ENCODE measurements around the gene NHERF2. TPM values are rescaled to one million over a fixed set of nuclear protein-coding genes. Genes with fewer than 3 reads are reported as not detected.

The NHERF2 gene
- total and polyA plus RNA-seq, 9 of the 15 experiments (the other 6 are each of a cell fraction or from before 2014, with no cell fraction given): 0.15 to 42.0 (median 12.5) TPM

GRCh38 chr16:2022723-2023091 is 4.0 kb upstream of the NHERF2 start:
- Histone ChIP-seq H3K9ac (ENCODE audit: insufficient read depth in 1 of 2, low read depth in 2 of 2, low read length in 2 of 2) (peak overlapping the region; percentile 44 to 89; a peak in 3 of 4 replicates), H3K36me3 (ENCODE audit: control insufficient read depth, insufficient read depth, low read length) (no peaks in the 10 kb centered on the region), H3K9me1 (ENCODE audit: control insufficient read depth, insufficient read depth, low read length) (no peaks in the 10 kb centered on the region), H3K27ac (ENCODE audit: extremely low read depth, low read depth, low read length) (no peak overlapping the region), H3K9me3 (replicated peaks; ENCODE audit: control insufficient read depth, insufficient read depth, low read depth, low read length) (no peaks in the 10 kb centered on the region), H4K20me1 (replicated peaks; ENCODE audit: control insufficient read depth, insufficient read depth, low read length) (0 out of 2 replicates have a peak, but pooled peaks cover 4% of the 10 kb centered on the region), H3K79me2 (ENCODE audit: control insufficient read depth, insufficient read depth, low read length) (peaks cover 8% of the 10 kb centered on the region; the same call in 2 of the 3 replicates), H2AFZ (ENCODE audit: low read depth, low read length) (peak overlapping the region; percentile 99), H3K27me3 (ENCODE audit: control insufficient read depth in 2 of 2, insufficient read depth in 2 of 2, low read length in 2 of 2) (no peaks in the 10 kb centered on the region), H3K4me3 (peak overlapping the region; percentile 41), H3K4me1 (replicated peaks in 1 of 2; ENCODE audit: control insufficient read depth in 2 of 2, insufficient read depth in 2 of 2, low read length in 2 of 2) (peaks cover 17 to 73% of the 10 kb centered on the region in 2 experiments; a peak in 4 of 5 replicates), H3K4me2 (ENCODE audit: insufficient read depth, low read length) (peak overlapping the region; percentile 87)
- DNase-seq (ENCODE audit: extremely low read depth in 1 of 4, low spot score in 3 of 4): peak; percentile 64 to 73 (median 68)
- in situ Hi-C loops (cut with MboI): loop anchor here (5.0 kb wide), 1 partner anchor 120 kb away; no protein-coding TSS in a partner anchor
- ATAC-seq: peak; percentile 40
- WGBS (ENCODE audit: insufficient coverage, low coverage, missing lambda C conversion rate): 9% methylated on average over 10 of the region's 14 CpGs
- intact Hi-C loops (cut with micrococcal nuclease): loop anchor here (1.0 to 5.0 kb wide), 2 partner anchors 118 to 245 kb away; partner anchors contain the start of gene RNPS1
- BruUV-seq (replicated peaks): no TSS peak
- CTCF ChIA-PET (ENCODE audit: low intra/inter-chr PET ratio): interaction anchor here (0.7 to 2.1 kb wide), 3 partner anchors 25 to 132 kb away, joined by 3 to 15 read pairs (median 5); partner anchors contain the start of genes NTHL1, TRAF7 and TSC2
- POLR2A ChIA-PET: interaction anchor here (0.6 to 3.3 kb wide), 2 partner anchors 66 to 131 kb away, joined by 4 to 35 read pairs; partner anchors contain the start of gene TRAF7
- FAIRE-seq: no peak
- TF ChIP-seq RNF2 (IDR thresholded peaks at IDR 0.05) (no peak), ARID4B (CRISPR knock-in tag; IDR thresholded peaks at IDR 0.05) (0 out of 2 replicates have a peak, but pooled peaks have one; percentile 1), ZNF592 (IDR thresholded peaks at IDR 0.05) (no peak), MED1 (CRISPR knock-in tag; IDR thresholded peaks at IDR 0.05; ENCODE audit: borderline replicate concordance) (no peak), ZNF740 (CRISPR knock-in tag; IDR thresholded peaks at IDR 0.05) (no peak; the same call in 1 of the 2 replicates), ZNF740 (tag; IDR thresholded peaks at IDR 0.05) (peak in 1 of 2 experiments; percentile 84; a peak in 2 of 4 replicates), NFYB (IDR thresholded peaks at IDR 0.05; ENCODE audit: extremely low read depth, insufficient read length) (no peak), IRF1 (CRISPR knock-in tag; IDR thresholded peaks at IDR 0.05; ENCODE audit: borderline replicate concordance) (no peak), KDM2B (CRISPR knock-in tag; IDR thresholded peaks at IDR 0.05) (peak; percentile 40; the same call in 1 of the 2 replicates), XRCC3 (IDR thresholded peaks at IDR 0.05) (no peak), NUFIP1 (IDR thresholded peaks at IDR 0.05; ENCODE audit: partially characterized antibody) (no peak)

Measured in K562 (cell line).